ENCODE data around the gene CNP.

The CNP gene

GRCh38 chr17:41973408-41973811 lies 6.8 kb downstream of the CNP start:
- DNase-seq: no peak

DNA sequence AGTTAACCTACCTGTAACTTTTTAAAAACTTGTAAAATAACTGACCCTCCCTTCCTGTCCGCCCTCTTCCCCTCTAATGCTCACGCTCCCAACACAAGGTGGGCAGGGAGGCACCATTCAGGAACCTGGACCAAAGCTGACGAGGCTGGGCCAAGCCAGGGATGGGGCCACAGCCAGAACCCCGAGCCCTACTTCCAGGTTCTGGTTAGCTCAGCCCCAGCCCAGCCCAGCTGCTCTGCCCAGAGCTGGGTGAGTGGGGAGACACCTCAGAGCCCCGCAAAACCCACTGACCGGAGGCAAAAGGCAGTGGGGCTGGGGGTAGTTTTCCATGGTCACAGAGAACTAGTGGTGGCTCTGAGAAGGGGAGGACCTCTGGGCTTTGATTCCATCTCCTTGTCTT lies 7.4 kb downstream of the CNP start:
- DNase-seq: no peak

DNA sequence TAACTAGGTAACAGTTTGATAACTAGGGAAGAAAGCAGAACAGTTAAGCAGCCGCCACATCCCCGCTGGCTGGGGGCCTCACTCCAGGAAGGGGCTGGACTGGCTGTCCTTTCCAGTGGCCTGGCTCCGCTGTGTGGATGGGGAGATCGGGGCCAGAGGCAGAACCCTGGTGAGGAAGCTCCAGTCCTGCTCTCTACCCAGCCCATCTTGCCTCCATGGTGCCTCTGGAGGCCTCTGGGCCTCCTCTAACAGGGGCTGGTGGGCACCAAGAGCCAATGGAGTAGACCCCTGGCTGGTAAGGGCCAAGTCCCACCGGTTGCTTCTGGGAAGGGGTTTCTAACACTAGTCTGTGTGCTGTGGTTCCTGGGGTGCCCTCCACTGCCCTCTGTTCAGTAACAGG lies 8.1 kb downstream of the CNP start:
- no peak for DNase-seq

GRCh38 chr17:41975099-41976083 lies 8.8 kb downstream of the CNP start:
- DNase-seq: no peak

GRCh38 chr17:41976142-41976768 lies 9.7 kb downstream of the CNP start:
- no peak for DNase-seq

DNA sequence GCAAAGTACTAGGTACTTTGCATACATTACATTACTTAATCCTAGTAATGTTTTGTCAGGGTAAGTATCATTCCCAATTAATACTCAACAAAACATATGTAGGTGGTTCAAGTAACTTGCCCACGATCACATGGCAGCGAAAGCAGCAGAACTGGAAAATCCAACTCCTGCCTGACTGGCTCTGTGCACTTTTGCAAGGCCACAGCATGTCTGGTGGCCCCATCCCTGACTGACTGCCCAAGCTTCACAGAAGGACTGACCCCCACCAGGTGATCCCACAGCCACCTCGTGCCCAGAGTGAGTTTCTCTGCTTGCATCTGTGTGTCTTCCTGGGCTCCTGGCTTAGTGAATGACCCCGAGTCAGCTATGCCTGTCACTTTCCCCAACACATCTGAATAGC lies 11.4 kb downstream of the CNP start:
- no peak for DNase-seq

- no peak for DNase-seq
These were observed 15.6 kb downstream of the CNP start for GRCh38 chr17:41982026-41982760.

DNA sequence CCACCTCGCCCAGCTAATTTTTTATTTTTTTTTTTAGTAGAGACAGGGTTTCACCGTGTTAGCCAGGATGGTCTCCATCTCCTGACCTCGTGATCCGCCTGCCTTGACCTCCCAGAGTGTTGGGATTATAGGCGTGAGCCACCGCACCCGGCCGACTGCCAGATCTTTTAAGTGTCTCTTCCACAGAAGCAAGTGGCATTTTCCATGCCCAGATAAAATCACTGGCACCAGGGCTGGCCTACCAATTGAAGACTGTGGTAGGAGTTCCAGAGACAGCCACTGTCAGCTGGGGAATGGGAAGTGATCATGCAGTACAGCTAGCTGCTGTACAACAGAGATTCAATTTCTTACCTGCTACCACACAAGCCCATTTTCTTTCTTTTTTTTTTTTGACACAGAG lies 17.9 kb downstream of the CNP start:
- no peak for DNase-seq

DNA sequence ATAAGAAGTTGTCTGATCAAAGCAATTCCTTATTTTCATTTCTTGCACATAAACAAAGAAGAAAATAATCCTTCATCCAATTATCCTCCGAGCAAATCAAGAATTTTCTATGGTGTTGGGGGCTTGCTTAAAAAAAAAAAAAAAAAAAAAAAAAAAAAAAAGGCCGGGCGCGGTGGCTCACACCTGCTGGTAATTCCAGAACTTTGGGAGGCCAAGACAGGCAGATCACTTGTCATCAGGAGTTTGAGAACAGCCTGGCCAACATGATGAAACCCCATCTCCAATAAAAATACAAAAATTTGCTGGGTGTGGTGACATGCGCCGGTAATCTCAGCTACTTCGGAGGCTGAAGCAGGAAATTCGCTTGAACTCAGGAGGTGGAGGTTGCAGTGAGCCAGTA lies 19.3 kb downstream of the CNP start:
- no peak for DNase-seq

DNA sequence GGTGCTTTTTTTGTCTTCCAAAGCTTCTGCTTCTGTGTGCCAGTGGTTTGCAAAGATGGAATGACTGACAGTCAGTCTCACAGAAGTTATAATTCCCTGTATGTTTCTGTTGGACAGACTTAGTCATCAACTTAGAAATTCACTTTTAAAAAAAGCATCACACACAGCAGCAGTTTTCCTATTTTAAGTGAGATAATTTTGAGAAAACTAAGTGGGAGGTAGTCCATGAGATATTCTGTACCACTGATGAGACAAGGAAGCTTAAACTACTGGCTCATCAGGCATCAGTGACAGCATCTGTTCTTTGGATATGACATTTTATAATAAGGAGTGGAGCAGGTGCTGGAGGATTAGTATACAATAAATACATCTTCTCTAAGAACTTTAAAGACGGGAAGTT lies 20.0 kb downstream of the CNP start:
- no peak for DNase-seq

GRCh38 chr17:41987642-41988041 lies 21.0 kb downstream of the CNP start:
- DNase-seq: no peak

- DNase-seq: no peak
These were observed 21.8 kb downstream of the CNP start for GRCh38 chr17:41988418-41988817.

DNA sequence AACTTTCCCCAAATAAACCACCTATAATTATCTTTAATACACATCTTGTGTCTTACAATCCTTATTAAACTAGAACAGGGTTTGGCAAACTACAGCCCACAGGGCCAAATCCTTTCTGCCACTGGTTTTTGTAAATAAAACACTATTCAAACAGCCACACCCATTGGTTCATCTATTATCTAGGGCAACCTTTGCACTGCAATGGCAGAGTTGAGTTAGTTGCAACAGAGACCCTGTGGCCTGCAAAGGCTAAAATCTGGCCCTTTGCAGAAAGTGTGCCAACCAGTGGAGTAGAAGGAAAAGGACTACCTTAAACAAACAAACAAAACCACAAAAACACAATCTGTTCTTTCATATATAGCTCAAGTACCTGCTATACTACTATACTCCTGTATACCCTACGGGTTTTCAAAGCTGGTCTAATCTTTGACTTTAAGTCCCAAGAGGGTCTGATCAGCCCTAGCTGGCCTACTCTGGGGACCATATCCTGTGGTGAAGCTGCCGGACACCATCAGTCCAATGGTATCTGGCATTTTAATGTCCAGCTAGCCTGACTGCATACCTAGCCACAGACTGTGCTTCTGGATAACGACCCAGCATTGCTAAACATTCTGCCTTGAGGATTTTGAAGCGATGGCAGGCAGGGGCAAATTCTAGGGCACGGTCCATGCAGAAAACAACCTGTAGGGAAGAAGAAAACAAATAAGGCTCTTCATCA lies 23.3 kb downstream of the CNP start:
- DNase-seq: no peak

GRCh38 chr17:41992576-41992975 lies 26.0 kb downstream of the CNP start:
- no peak for DNase-seq

- no peak for DNase-seq
These were observed 30.2 kb downstream of the CNP start for GRCh38 chr17:41996855-41997164.

- no peak for DNase-seq
These were observed 31.9 kb downstream of the CNP start for GRCh38 chr17:41998497-41998896.

DNA sequence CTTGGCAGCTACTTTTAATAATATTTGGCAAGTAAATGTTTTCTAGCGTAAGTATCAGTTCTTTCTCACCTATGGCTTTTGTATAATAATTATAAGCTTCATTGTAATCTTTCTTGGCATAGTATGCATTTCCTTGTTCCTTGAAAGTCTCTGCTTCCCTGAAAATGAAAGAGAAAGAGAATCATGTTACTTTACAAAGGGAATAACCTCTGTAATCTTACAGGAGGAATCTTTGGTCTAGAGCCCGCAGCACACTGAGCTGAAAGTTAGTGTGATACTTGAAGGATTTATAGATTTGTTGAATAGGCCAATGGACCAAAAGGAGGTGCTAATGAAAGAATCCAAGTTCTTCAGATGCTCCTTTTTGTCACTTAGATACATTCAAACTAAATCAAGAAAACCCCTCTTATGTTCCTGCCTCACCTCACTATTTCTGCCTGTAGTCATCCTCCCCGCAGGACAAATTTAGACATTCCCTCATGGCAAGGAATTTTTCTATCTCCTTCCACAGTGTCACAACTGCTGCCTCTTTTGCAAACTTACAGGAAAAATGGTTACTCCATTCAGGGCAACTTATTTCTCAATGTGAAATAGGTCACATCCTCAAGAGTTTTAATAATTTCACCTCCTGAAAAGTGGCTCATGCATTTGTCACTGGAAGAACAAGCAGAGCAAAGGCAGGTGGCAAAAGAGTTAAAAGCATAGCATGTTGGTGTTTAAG lies 34.0 kb downstream of the CNP start:
- no peak for DNase-seq

DNA sequence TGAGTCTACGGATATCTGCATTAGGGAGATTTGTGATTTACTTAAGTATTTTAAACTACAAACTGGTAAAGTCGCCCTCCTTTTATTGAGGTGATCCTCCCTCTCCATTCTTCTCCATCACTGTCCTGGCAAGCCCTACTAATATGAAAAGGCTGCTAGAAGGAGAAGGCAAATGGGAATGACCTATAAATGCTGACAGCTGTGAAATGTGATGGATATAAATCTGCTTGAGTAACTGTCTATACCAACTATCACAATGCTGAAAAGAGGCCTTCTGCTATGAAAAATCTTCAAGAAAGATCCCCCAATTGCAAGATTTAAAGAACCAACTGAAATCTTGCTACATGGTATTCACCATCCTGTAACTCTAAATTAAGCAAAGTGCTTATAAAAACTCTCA lies 35.1 kb downstream of the CNP start:
- DNase-seq: no peak

DNA sequence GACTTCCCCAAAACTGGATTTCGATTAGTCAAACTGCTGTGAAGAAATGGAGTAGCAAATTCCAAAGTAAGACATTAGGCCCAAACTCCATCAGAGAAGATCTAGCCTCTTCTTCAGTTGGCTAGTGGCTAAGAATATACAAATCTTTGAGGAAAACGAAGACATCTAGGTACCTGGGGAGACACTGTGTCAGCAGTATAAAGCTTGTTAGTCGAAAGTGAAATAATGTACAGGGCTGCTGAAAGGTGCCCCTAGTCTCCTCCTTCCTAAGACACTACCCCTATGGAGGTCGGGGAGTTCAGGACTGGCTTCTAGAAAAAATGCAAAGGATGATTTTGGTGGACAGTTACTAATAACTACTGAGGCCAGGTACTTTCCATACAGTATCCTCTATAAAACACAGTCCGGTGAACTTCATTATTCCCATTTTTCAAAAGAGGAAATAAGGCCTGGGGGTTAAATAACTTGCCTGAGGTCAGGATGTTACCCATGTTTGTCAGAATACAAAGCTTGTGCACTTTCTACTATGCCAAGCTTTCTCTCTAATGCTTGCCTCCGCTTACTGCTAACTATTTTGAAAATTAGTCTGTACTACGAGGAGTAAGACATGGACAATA lies 35.7 kb downstream of the CNP start:
- no peak for DNase-seq

- no peak for DNase-seq
These were observed 36.3 kb downstream of the CNP start for GRCh38 chr17:42002792-42003301.

DNA sequence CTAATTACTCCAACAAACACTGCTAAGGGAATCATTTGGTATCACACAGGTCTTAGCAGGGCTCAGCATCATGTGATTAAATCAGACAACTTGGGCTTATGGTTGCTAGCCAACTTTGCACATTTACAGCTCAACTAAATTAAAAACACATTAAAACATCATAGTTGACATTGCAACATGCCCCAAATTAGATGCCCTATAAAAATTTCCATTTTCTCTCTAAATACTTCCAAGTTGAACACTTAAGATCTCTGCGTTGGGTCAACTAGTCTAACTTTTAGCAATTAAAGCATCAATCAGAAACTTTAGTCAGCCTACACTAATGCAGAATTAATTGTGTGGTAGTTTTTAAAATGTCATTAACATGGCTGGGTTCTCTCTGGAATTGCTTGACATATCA lies 38.6 kb downstream of the CNP start:
- DNase-seq: no peak

DNA sequence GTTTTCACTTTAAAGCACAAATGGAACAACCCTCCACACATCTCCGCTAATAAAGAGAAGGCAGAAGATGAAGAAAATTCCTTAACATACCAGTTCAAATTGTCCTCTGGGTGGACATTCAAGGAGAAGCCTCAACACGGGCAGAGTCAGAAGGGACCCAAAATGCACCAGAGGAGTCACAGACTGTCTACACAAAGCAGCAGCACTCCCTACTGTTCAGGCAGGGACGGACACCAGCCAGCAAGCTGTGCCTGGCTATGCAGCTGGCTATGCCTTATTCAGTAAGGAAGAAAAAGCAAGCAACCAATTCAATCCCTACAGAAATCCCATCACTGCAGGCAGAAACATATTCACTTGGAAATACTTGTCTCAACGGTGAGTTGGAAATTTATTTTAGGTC lies 42.6 kb downstream of the CNP start:
- DNase-seq: no peak

Measured in activated CD4-positive, CD25-positive, alpha-beta regulatory T cell treated with anti-CD3 and anti-CD28 coated beads, Interleukin-2, amount 50 U/mL, for 72 hours (primary cell).